ENCODE data around the gene LIMCH1.

LIMCH1 gene

DNA sequence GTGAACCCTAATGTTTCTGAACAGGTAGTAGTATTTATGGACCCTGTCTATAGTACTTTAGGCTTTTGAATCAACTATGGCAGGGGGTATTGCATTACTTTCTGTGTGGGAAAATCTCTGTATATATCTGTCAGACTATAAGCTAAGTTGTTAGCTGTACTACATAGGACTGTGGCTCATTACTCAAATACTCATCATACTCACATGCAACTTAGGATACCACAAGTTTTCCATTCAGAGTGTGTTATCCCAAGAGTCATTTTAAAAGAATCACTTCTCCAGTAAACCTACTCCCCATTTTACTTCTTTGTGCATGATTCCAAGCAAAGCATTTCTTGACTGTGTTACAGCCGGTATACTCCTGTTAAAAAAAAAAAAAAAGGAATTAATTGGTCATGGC lies 115.0 kb downstream of the LIMCH1 start:
- H4K20me1 ChIP-seq (ENCODE audit: insufficient read depth, low read length) = no peaks in the 10 kb centered on the region
- H3K36me3 ChIP-seq (ENCODE audit: insufficient read depth, low read length) = no peaks in the 10 kb centered on the region
- H3K4me2 ChIP-seq (ENCODE audit: insufficient read depth, low read length) = no peak overlapping the region
- no peak overlapping the region for H3K9ac ChIP-seq (ENCODE audit: low read depth, low read length)
- H3K4me3 ChIP-seq (ENCODE audit: low read depth in 1 of 2, low read length in 2 of 2) = no peak overlapping the region
- H3K27ac ChIP-seq (ENCODE audit: low read length) = no peak overlapping the region
- no peak overlapping the region for H2AFZ ChIP-seq (ENCODE audit: low read depth, low read length)
- H3K9me3 ChIP-seq (ENCODE audit: insufficient read depth, low read length, severe bottlenecking) = no peaks in the 10 kb centered on the region
- TF ChIP-seq EZH2 (IDR thresholded peaks at IDR 0.05; ENCODE audit: borderline replicate concordance, low read depth, low read length, severe bottlenecking) = no peak
- TF ChIP-seq, protein P1, sequence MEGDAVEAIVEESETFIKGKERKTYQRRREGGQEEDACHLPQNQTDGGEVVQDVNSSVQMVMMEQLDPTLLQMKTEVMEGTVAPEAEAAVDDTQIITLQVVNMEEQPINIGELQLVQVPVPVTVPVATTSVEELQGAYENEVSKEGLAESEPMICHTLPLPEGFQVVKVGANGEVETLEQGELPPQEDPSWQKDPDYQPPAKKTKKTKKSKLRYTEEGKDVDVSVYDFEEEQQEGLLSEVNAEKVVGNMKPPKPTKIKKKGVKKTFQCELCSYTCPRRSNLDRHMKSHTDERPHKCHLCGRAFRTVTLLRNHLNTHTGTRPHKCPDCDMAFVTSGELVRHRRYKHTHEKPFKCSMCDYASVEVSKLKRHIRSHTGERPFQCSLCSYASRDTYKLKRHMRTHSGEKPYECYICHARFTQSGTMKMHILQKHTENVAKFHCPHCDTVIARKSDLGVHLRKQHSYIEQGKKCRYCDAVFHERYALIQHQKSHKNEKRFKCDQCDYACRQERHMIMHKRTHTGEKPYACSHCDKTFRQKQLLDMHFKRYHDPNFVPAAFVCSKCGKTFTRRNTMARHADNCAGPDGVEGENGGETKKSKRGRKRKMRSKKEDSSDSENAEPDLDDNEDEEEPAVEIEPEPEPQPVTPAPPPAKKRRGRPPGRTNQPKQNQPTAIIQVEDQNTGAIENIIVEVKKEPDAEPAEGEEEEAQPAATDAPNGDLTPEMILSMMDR (IDR thresholded peaks at IDR 0.05; ENCODE audit: borderline replicate concordance, extremely low read depth, low read length, poor library complexity, severe bottlenecking) = no peak
- H3K4me1 ChIP-seq (ENCODE audit: insufficient read depth, low read length) = no peaks in the 10 kb centered on the region
- H3K79me2 ChIP-seq (ENCODE audit: insufficient read depth, low read length) = no peaks in the 10 kb centered on the region
- ATAC-seq (ENCODE audit: insufficient read depth, low read depth) (no peak), DNase-seq (no peak)
- no peaks in the 10 kb centered on the region for H3K27me3 ChIP-seq (ENCODE audit: insufficient read depth, low read length, poor library complexity)

DNA sequence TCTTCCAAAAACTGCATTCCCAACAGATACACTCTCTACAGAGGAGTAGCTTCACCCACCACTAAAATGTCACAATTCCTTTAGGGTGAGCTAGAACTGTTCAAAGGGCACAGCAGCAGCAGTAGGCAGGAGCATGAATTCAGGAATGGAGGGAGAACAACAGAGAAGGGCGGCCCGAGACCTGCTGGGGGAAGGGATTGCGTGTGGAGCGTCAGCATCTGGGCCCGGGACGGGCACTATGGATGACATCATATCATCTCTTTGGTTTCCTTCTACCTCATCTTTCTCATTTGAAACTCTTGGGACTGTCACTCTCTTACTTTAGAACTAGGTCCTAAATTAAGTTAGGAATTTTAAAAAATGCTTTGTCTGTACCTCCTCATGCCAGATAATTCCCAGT lies 115.6 kb downstream of the LIMCH1 start:
- TF ChIP-seq, protein P1 (IDR thresholded peaks at IDR 0.05; ENCODE audit: borderline replicate concordance, extremely low read depth, low read length, poor library complexity, severe bottlenecking) = no peak
- no peak for TF ChIP-seq EZH2 (IDR thresholded peaks at IDR 0.05; ENCODE audit: borderline replicate concordance, low read depth, low read length, severe bottlenecking)
- no peak for ATAC-seq (ENCODE audit: insufficient read depth, low read depth)
- no peak overlapping the region for H3K9ac ChIP-seq (ENCODE audit: low read depth, low read length)

DNA sequence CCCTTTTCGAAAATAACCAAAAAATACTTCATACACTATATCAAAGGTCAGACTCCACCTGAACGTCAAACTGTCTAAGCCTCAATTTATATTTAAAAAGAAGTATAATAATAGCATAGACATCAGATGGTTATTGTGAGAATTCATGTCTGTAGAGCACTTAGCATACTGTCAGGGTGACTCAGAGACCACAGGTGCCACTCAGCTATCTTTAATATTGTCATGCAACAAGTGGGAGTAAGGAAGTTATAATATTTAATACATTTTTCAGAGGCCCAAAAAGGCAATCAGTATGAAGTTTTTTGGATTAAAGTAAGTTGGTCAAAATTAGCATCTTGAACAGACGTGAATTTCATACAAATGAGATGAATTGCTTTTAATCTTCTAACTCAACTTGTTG lies 117.2 kb downstream of the LIMCH1 start:
- Histone ChIP-seq H3K4me2 (ENCODE audit: insufficient read depth, low read length) (no peak overlapping the region), H3K9me3 (ENCODE audit: insufficient read depth, low read length, severe bottlenecking) (no peaks in the 10 kb centered on the region), H3K79me2 (ENCODE audit: insufficient read depth, low read length) (no peaks in the 10 kb centered on the region), H3K4me1 (ENCODE audit: insufficient read depth, low read length) (no peaks in the 10 kb centered on the region), H3K36me3 (ENCODE audit: insufficient read depth, low read length) (no peaks in the 10 kb centered on the region), H3K4me3 (ENCODE audit: low read depth in 1 of 2, low read length in 2 of 2) (no peak overlapping the region), H2AFZ (ENCODE audit: low read depth, low read length) (no peak overlapping the region), H4K20me1 (ENCODE audit: insufficient read depth, low read length) (no peaks in the 10 kb centered on the region), H3K27ac (ENCODE audit: low read length) (no peak overlapping the region), H3K27me3 (ENCODE audit: insufficient read depth, low read length, poor library complexity) (no peaks in the 10 kb centered on the region), H3K9ac (ENCODE audit: low read depth, low read length) (no peak overlapping the region)
- ATAC-seq (ENCODE audit: insufficient read depth, low read depth) (no peak), DNase-seq (no peak)
- TF ChIP-seq, protein P1 (IDR thresholded peaks at IDR 0.05; ENCODE audit: borderline replicate concordance, extremely low read depth, low read length, poor library complexity, severe bottlenecking) = no peak
- TF ChIP-seq EZH2 (IDR thresholded peaks at IDR 0.05; ENCODE audit: borderline replicate concordance, low read depth, low read length, severe bottlenecking) = no peak

More for the DNA sequence above, 115.6 kb downstream of the LIMCH1 start:
- Histone ChIP-seq H3K27ac (ENCODE audit: low read length) (no peak overlapping the region), H3K4me3 (ENCODE audit: low read depth in 1 of 2, low read length in 2 of 2) (no peak overlapping the region), H3K9me3 (ENCODE audit: insufficient read depth, low read length, severe bottlenecking) (no peaks in the 10 kb centered on the region), H3K27me3 (ENCODE audit: insufficient read depth, low read length, poor library complexity) (no peaks in the 10 kb centered on the region), H3K36me3 (ENCODE audit: insufficient read depth, low read length) (no peaks in the 10 kb centered on the region), H3K79me2 (ENCODE audit: insufficient read depth, low read length) (no peaks in the 10 kb centered on the region), H2AFZ (ENCODE audit: low read depth, low read length) (no peak overlapping the region), H3K4me2 (ENCODE audit: insufficient read depth, low read length) (no peak overlapping the region), H4K20me1 (ENCODE audit: insufficient read depth, low read length) (no peaks in the 10 kb centered on the region), H3K4me1 (ENCODE audit: insufficient read depth, low read length) (no peaks in the 10 kb centered on the region)
- DNase-seq = no peak

DNA sequence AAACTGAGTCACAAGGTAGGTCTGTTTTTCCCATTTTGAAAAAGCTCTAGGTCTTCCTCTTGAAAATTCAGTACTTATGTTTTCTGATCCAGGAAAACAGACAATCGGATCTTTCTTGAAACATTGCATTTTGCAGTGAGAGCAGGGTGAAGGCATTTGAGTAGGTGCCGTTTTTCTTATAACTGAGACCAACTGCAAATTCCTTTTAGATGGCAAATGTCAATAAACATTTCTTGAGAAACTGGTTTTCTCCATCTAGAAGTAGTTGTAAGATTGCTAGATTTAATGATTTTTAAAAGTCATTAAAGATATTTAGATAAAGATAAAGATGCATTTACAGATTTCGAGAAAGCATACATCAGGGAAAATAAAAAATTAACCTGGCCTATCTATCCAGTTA lies 118.1 kb downstream of the LIMCH1 start:
- H3K4me1 ChIP-seq (ENCODE audit: insufficient read depth, low read length) = no peaks in the 10 kb centered on the region
- no peak overlapping the region for H3K4me3 ChIP-seq (ENCODE audit: low read depth in 1 of 2, low read length in 2 of 2)
- no peaks in the 10 kb centered on the region for H3K79me2 ChIP-seq (ENCODE audit: insufficient read depth, low read length)
- no peak overlapping the region for H3K9ac ChIP-seq (ENCODE audit: low read depth, low read length)
- no peak for ATAC-seq (ENCODE audit: insufficient read depth, low read depth)
- no peaks in the 10 kb centered on the region for H3K27me3 ChIP-seq (ENCODE audit: insufficient read depth, low read length, poor library complexity)
- no peaks in the 10 kb centered on the region for H4K20me1 ChIP-seq (ENCODE audit: insufficient read depth, low read length)
- no peaks in the 10 kb centered on the region for H3K9me3 ChIP-seq (ENCODE audit: insufficient read depth, low read length, severe bottlenecking)
- H3K36me3 ChIP-seq (ENCODE audit: insufficient read depth, low read length) = no peaks in the 10 kb centered on the region
- H3K27ac ChIP-seq (ENCODE audit: low read length) = no peak overlapping the region
- TF ChIP-seq, protein P1 (IDR thresholded peaks at IDR 0.05; ENCODE audit: borderline replicate concordance, extremely low read depth, low read length, poor library complexity, severe bottlenecking) = no peak
- TF ChIP-seq EZH2 (IDR thresholded peaks at IDR 0.05; ENCODE audit: borderline replicate concordance, low read depth, low read length, severe bottlenecking) = no peak
- DNase-seq = no peak
- H3K4me2 ChIP-seq (ENCODE audit: insufficient read depth, low read length) = no peak overlapping the region
- H2AFZ ChIP-seq (ENCODE audit: low read depth, low read length) = no peak overlapping the region

All from DND-41 (cell line).